Thyroid gland (tissue), 4 donors: Measurements from ENCODE around the gene MAP1LC3B2.

Experiments used
- POLR2A ChIP-seq, 2 donors: fragments of 450-650 bp; IDR thresholded peaks; one replicate each; pipeline ENCODE4 v1.6.1; 2017; ENCODE audit warnings: antibody characterized with exemption in 2 of 2, mild to moderate bottlenecking in 2 of 2, moderate library complexity in 1 of 2
- TF ChIP-seq, protein P1 (sequence below), 6 experiments: fragments of 200-600 bp in 3 of 6; fragments of 450-650 bp in 3 of 6; sonication (generic) in 3 of 6; IDR thresholded peaks; one replicate each; pipeline ENCODE4 v1.5.1; 2016 to 2019; ENCODE audit warnings: antibody characterized with exemption in 6 of 6, mild to moderate bottlenecking in 2 of 6, inconsistent platforms in 1 of 6, moderate library complexity in 1 of 6

DNA sequence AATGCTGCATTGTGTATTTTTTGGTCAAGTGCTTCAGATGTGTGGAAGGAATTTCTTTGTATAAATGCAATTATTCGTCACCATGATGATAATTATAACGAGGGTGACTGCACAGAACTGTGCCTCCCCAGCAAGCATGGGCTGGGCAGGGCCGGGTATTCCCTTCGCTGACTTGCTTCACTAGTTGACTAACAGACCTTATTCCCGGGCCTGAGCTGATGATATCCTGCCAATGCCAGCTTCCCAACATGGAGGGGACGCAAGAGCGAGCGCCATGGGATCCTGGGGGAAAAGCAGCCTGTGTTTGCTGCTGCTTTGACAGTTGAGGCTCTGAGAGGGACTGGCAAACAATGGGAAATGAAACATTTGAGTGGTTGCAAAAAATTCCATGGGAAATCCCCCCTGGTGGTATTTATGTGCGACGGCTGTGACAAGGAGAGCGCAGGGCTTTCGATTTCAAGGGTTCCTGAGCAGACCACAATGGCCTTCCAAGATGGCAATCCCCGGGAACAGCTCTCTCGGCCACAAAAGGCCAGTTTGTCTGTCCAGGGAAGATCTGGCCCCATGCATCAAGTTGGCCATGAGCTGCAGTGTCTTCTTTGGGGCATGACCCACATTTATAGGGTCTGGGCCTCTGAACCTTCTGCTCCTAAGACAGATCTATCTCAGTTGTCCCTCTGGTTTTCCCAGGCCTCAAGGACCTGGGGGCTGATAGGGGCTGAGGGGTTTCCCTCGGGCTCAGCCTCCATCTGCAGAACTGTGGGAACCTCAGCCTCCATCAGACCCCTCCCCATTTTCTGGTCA is 21.9 kb upstream of the MAP1LC3B2 start:
- TF ChIP-seq, protein P1, sequence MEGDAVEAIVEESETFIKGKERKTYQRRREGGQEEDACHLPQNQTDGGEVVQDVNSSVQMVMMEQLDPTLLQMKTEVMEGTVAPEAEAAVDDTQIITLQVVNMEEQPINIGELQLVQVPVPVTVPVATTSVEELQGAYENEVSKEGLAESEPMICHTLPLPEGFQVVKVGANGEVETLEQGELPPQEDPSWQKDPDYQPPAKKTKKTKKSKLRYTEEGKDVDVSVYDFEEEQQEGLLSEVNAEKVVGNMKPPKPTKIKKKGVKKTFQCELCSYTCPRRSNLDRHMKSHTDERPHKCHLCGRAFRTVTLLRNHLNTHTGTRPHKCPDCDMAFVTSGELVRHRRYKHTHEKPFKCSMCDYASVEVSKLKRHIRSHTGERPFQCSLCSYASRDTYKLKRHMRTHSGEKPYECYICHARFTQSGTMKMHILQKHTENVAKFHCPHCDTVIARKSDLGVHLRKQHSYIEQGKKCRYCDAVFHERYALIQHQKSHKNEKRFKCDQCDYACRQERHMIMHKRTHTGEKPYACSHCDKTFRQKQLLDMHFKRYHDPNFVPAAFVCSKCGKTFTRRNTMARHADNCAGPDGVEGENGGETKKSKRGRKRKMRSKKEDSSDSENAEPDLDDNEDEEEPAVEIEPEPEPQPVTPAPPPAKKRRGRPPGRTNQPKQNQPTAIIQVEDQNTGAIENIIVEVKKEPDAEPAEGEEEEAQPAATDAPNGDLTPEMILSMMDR (IDR thresholded peaks at IDR 0.05), result no peak
- TF ChIP-seq POLR2A (IDR thresholded peaks at IDR 0.05), result no peak
